Tibial nerve (tissue), 4 donors: Measurements from ENCODE around the gene PACSIN2. TPM values are rescaled to one million over a fixed set of nuclear protein-coding genes. Genes with fewer than 3 reads are reported as not detected.

Source experiments
- DNase-seq, 2 donors: peaks; one replicate each; pipeline ENCODE4 v3.0.0-alpha.2; 2019; ENCODE audit warnings: low spot score in 2 of 2
- H3K27ac ChIP-seq, 4 donors: fragments of 200-600 bp; sonication (generic) in 3 of 4; one replicate each; pipeline ENCODE4 v1.5.1; 2017 to 2019; ENCODE audit warnings: mild to moderate bottlenecking in 1 of 4
- H3K27me3 ChIP-seq, 2 donors: fragments of 200-600 bp; sonication (generic) in 1 of 2; one replicate each; pipeline versions ENCODE4 v1.5.1 to v1.6.0; 2017 to 2019
- H3K36me3 ChIP-seq, 3 donors: fragments of 200-600 bp; sonication (generic); one replicate each; pipeline ENCODE4 v1.5.1; 2018 to 2019
- H3K4me1 ChIP-seq, 4 donors: fragments of 200-600 bp; sonication (generic) in 3 of 4; one replicate each; pipeline ENCODE4 v1.5.1; 2017 to 2019
- H3K4me3 ChIP-seq, 4 donors: fragments of 200-600 bp; sonication (generic) in 3 of 4; one replicate each; pipeline ENCODE4 v1.5.1; 2017 to 2019; ENCODE audit warnings: mild to moderate bottlenecking in 1 of 4, moderate library complexity in 1 of 4
- H3K9me3 ChIP-seq, 4 donors: fragments of 200-600 bp; sonication (generic) in 3 of 4; one replicate each; pipeline ENCODE4 v1.5.1; 2017 to 2019
- CTCF ChIP-seq, 5 experiments: fragments of 200-600 bp in 3 of 5; fragments of 450-650 bp in 2 of 5; sonication (generic) in 3 of 5; IDR thresholded peaks; one replicate each; pipeline ENCODE4 v1.5.1; 2016 to 2019; ENCODE audit warnings: antibody characterized with exemption in 5 of 5, mild to moderate bottlenecking in 3 of 5, moderate library complexity in 2 of 5
- EP300 ChIP-seq, 2 donors: sonication (generic); formaldehyde crosslinking; IDR thresholded peaks; one replicate each; pipeline ENCODE4 v1.6.1; 2017; ENCODE audit warnings: antibody characterized with exemption in 2 of 2, mild to moderate bottlenecking in 1 of 2
- POLR2A ChIP-seq, 2 donors: fragments of 450-650 bp; IDR thresholded peaks; one replicate each; pipeline ENCODE4 v1.6.1; 2017; ENCODE audit warnings: antibody characterized with exemption in 2 of 2, mild to moderate bottlenecking in 2 of 2, moderate library complexity in 2 of 2
- WGBS, 2 donors: methylation state at CpG; one replicate each; pipeline ENCODE4 v1.1.5; 2018; 5-methylcytosine and 5-hydroxymethylcytosine counted together
- total RNA-seq, 4 donors: library from RNA; depleted of rRNA; stranded (reverse); fragments of >200 nt; gene quantifications; one replicate each; pipeline ENCODE4 v1.1.0, GENCODE V29; 2016

PACSIN2 gene
- total RNA-seq, 4 donors from 2014 or later, result 45.9 to 78.2 (median 59.0) TPM

- Histone ChIP-seq H3K27me3 (no peaks in the 10 kb centered on the region), H3K27ac (peak overlapping the region; percentile 75 to 98 (median 83)), H3K9me3 (no peaks in the 10 kb centered on the region), H3K4me3 (no peak overlapping the region), H3K4me1 (peaks cover 4 to 100% (median 84%) of the 10 kb centered on the region in 4 donors), H3K36me3 (no peaks in the 10 kb centered on the region)
- no peak for DNase-seq
- no peak for TF ChIP-seq EP300 (IDR thresholded peaks at IDR 0.05)
- TF ChIP-seq POLR2A (IDR thresholded peaks at IDR 0.05), result no peak
- TF ChIP-seq CTCF (IDR thresholded peaks at IDR 0.05), result no peak
- 53 to 60% methylated on average over 5 of the region's 5 CpGs for WGBS, 2 donors
Measured at GRCh38 chr22:42934338-42934737, 80.6 kb downstream of the PACSIN2 start.

GRCh38 chr22:42933485-42934091 lies 81.4 kb downstream of the PACSIN2 start:
- Histone ChIP-seq H3K9me3 (no peaks in the 10 kb centered on the region), H3K4me1 (peaks cover 4 to 100% (median 85%) of the 10 kb centered on the region in 4 donors), H3K36me3 (no peaks in the 10 kb centered on the region), H3K27me3 (no peaks in the 10 kb centered on the region), H3K4me3 (peak overlapping the region in 2 of 4 donors; percentile 1 to 9), H3K27ac (peak overlapping the region; percentile 75 to 98 (median 83))
- WGBS, 2 donors, result 6 to 11% methylated on average over 10 of the region's 10 CpGs
- DNase-seq, result peak in 1 of 2 donors; percentile 42
- no peak for TF ChIP-seq POLR2A (IDR thresholded peaks at IDR 0.05)
- peak; percentile 77 to 84 for TF ChIP-seq EP300 (IDR thresholded peaks at IDR 0.05)
- no peak for TF ChIP-seq CTCF (IDR thresholded peaks at IDR 0.05)

GRCh38 chr22:42932857-42933484 lies 82.0 kb downstream of the PACSIN2 start:
- TF ChIP-seq CTCF (IDR thresholded peaks at IDR 0.05) (no peak), POLR2A (IDR thresholded peaks at IDR 0.05) (no peak), EP300 (IDR thresholded peaks at IDR 0.05) (no peak)
- peak overlapping the region in 2 of 4 donors; percentile 1 to 9 for H3K4me3 ChIP-seq
- no peaks in the 10 kb centered on the region for H3K27me3 ChIP-seq
- H3K27ac ChIP-seq, result peak overlapping the region; percentile 75 to 98 (median 83)
- H3K9me3 ChIP-seq, result no peaks in the 10 kb centered on the region
- peaks cover 4 to 98% (median 83%) of the 10 kb centered on the region in 4 donors for H3K4me1 ChIP-seq
- 57 to 65% methylated on average over 4 of the region's 4 CpGs for whole genome bisulfite sequencing, 2 donors
- no peaks in the 10 kb centered on the region for H3K36me3 ChIP-seq
- no peak for DNase-seq

- no peaks in the 10 kb centered on the region for H3K36me3 ChIP-seq
- no peaks in the 10 kb centered on the region for H3K9me3 ChIP-seq
- no peak for DNase-seq
- TF ChIP-seq EP300 (IDR thresholded peaks at IDR 0.05), result no peak
- no peak for TF ChIP-seq POLR2A (IDR thresholded peaks at IDR 0.05)
- no peak for TF ChIP-seq CTCF (IDR thresholded peaks at IDR 0.05)
- WGBS, 2 donors, result 94 to 95% methylated on average over 4 of the region's 4 CpGs
- no peaks in the 10 kb centered on the region for H3K27me3 ChIP-seq
- peak overlapping the region; percentile 75 to 98 (median 83) for H3K27ac ChIP-seq
- peaks cover 4 to 91% (median 78%) of the 10 kb centered on the region in 4 donors for H3K4me1 ChIP-seq
- H3K4me3 ChIP-seq, result no peak overlapping the region
Measured at GRCh38 chr22:42932197-42932519, 82.8 kb downstream of the PACSIN2 start.

GRCh38 chr22:42931421-42932196 lies 83.3 kb downstream of the PACSIN2 start:
- no peaks in the 10 kb centered on the region for H3K36me3 ChIP-seq
- H3K27me3 ChIP-seq, result no peaks in the 10 kb centered on the region
- no peaks in the 10 kb centered on the region for H3K9me3 ChIP-seq
- no peak for TF ChIP-seq POLR2A (IDR thresholded peaks at IDR 0.05)
- TF ChIP-seq EP300 (IDR thresholded peaks at IDR 0.05), result peak in 1 of 2 donors; percentile 56
- TF ChIP-seq CTCF (IDR thresholded peaks at IDR 0.05), result no peak
- DNase-seq, result no peak
- peak overlapping the region; percentile 75 to 98 (median 83) for H3K27ac ChIP-seq
- WGBS, 2 donors, result 47 to 59% methylated on average over 10 of the region's 10 CpGs
- no peak overlapping the region for H3K4me3 ChIP-seq
- peaks cover 4 to 91% (median 78%) of the 10 kb centered on the region in 4 donors for H3K4me1 ChIP-seq
